Nephron (organoid): Measurements from ENCODE around the gene CDIP1.

Source experiments
- H3K27ac Mint-ChIP-seq, 3 experiments: 2 replicates each; pipeline ENCODE4 v1.8.0; 2020; ENCODE audit warnings: mixed read lengths in 3 of 3, mild to moderate bottlenecking in 2 of 3, moderate library complexity in 1 of 3
- H3K27me3 Mint-ChIP-seq: 2 replicates; pipeline ENCODE4 v1.8.0; 2021; ENCODE audit warnings: low read depth, mild to moderate bottlenecking, moderate library complexity, mixed read lengths
- H3K36me3 Mint-ChIP-seq: 2 replicates; pipeline ENCODE4 v1.8.0; 2020; ENCODE audit warnings: low read depth, mixed read lengths
- H3K4me1 Mint-ChIP-seq: 2 replicates; pipeline ENCODE4 v1.8.0; 2020; ENCODE audit warnings: mixed read lengths
- H3K4me3 Mint-ChIP-seq, 3 experiments: 2 replicates each; pipeline ENCODE4 v1.8.0; 2020; ENCODE audit warnings: mild to moderate bottlenecking in 3 of 3, mixed read lengths in 3 of 3, moderate library complexity in 2 of 3
- H3K9me3 Mint-ChIP-seq: 2 replicates; pipeline ENCODE4 v1.8.0; 2020; ENCODE audit warnings: mixed read lengths
- TF ChIP-seq, protein P1 (sequence below), 3 experiments: fragments of 200-600 bp; sonication (generic); IDR thresholded peaks; one replicate each; pipeline ENCODE4 v1.5.0; 2021; ENCODE audit warnings: antibody characterized with exemption in 3 of 3; ENCODE audit not compliant: unreplicated experiment in 3 of 3

CDIP1 gene

DNA sequence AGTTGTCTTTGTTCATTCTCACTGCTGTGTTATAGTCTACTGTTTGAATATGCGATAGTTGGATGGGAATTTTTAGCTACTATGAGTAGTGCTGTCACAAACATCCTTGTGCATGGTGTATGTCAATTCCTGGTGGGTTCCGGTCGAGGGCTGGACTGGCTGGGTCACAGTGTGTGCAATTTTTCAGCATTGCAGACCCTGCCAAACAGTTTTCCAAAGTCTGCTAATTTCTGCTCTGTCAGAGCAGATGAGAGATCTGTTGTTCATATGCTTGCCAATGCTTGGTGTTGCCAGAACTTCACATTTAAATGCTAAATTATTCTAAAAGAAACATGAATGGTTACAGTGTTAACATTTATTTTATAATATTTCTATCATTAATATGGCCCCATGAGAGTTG is 14.0 kb upstream of the CDIP1 start:
- no peak overlapping the region for H3K27ac Mint-ChIP-seq
- H3K4me3 Mint-ChIP-seq = no peak overlapping the region
- no peaks in the 10 kb centered on the region for H3K9me3 Mint-ChIP-seq
- H3K27me3 Mint-ChIP-seq = peaks cover 9% of the 10 kb centered on the region
- H3K4me1 Mint-ChIP-seq = peaks cover 9% of the 10 kb centered on the region
- TF ChIP-seq, protein P1, sequence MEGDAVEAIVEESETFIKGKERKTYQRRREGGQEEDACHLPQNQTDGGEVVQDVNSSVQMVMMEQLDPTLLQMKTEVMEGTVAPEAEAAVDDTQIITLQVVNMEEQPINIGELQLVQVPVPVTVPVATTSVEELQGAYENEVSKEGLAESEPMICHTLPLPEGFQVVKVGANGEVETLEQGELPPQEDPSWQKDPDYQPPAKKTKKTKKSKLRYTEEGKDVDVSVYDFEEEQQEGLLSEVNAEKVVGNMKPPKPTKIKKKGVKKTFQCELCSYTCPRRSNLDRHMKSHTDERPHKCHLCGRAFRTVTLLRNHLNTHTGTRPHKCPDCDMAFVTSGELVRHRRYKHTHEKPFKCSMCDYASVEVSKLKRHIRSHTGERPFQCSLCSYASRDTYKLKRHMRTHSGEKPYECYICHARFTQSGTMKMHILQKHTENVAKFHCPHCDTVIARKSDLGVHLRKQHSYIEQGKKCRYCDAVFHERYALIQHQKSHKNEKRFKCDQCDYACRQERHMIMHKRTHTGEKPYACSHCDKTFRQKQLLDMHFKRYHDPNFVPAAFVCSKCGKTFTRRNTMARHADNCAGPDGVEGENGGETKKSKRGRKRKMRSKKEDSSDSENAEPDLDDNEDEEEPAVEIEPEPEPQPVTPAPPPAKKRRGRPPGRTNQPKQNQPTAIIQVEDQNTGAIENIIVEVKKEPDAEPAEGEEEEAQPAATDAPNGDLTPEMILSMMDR (IDR thresholded peaks at IDR 0.05; ENCODE audit: unreplicated experiment in 3 of 3) = no peak
- H3K36me3 Mint-ChIP-seq = no peaks in the 10 kb centered on the region

DNA sequence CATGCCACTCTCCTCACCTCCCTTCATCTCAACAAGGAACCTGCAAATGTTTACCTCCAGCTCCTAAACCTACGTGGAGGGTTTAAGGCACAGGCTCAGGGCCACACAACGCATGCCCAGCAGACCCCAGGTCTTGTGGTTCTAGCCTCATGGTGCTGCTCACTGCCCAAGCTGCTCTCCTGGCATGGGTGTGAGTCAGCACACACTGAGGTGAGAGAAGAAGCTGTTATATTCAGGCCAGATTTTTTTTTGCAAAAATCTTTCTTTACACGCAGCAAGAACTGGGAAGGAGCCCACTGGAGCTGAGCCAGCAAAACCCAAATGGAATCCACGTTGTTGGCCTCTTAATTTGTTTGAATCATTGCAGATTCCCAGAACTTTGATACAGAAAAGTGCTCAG is 12.0 kb upstream of the CDIP1 start:
- Mint-ChIP-seq H3K9me3 (no peaks in the 10 kb centered on the region), H3K4me1 (peaks cover 9% of the 10 kb centered on the region), H3K27me3 (peaks cover 7% of the 10 kb centered on the region), H3K4me3 (no peak overlapping the region), H3K36me3 (no peaks in the 10 kb centered on the region), H3K27ac (no peak overlapping the region)
- TF ChIP-seq, protein P1 (IDR thresholded peaks at IDR 0.05; ENCODE audit: unreplicated experiment in 3 of 3) = no peak

DNA sequence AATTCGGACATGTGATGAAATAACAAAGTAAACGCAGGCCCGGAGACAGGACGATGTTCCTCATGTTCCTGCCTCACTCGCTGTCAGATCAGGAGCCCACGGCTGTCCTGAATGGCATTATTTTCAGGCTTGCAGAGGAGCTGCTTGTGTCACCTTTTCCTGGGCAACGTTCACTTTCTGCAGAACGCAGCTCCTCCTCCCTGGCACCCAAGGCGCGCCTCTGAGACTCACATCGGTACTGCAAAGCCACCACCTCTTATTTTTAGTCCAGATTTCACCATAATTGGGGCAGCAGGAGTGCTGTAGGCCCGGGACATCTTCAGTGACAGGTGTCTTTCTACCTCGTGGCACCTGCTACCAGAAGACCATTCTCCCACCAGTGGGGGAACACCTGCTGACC is 9.6 kb upstream of the CDIP1 start:
- TF ChIP-seq, protein P1 (IDR thresholded peaks at IDR 0.05; ENCODE audit: unreplicated experiment in 3 of 3) = no peak
- Mint-ChIP-seq H3K4me1 (peaks cover 8% of the 10 kb centered on the region), H3K4me3 (no peak overlapping the region), H3K27ac (no peak overlapping the region), H3K27me3 (peaks cover 12% of the 10 kb centered on the region), H3K9me3 (no peaks in the 10 kb centered on the region), H3K36me3 (no peaks in the 10 kb centered on the region)

DNA sequence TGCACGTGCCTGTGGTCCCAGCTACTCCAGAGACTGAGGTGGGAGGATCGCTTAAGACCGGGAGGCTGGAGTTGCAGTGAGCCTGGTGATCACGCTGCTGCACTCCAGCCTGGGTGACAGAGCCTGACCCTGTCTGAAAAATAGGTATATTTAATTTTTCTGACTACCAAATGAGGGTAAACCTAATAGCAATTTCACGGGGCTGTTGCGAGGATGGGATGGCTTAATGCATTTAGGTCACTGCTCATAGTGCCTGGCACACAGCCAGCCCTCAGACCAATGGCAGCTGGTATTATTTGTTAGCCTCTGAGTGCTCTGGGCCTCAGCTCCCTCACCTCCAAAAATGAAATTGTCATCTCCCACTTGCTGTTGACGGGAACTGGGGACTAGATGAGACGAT is 5.9 kb upstream of the CDIP1 start:
- Mint-ChIP-seq H3K4me1 (no peaks in the 10 kb centered on the region), H3K27me3 (peaks cover 23% of the 10 kb centered on the region), H3K36me3 (peaks cover 6% of the 10 kb centered on the region), H3K9me3 (peaks cover 5% of the 10 kb centered on the region), H3K4me3 (no peak overlapping the region), H3K27ac (no peak overlapping the region)
- TF ChIP-seq, protein P1 (IDR thresholded peaks at IDR 0.05; ENCODE audit: unreplicated experiment in 3 of 3) = no peak

DNA sequence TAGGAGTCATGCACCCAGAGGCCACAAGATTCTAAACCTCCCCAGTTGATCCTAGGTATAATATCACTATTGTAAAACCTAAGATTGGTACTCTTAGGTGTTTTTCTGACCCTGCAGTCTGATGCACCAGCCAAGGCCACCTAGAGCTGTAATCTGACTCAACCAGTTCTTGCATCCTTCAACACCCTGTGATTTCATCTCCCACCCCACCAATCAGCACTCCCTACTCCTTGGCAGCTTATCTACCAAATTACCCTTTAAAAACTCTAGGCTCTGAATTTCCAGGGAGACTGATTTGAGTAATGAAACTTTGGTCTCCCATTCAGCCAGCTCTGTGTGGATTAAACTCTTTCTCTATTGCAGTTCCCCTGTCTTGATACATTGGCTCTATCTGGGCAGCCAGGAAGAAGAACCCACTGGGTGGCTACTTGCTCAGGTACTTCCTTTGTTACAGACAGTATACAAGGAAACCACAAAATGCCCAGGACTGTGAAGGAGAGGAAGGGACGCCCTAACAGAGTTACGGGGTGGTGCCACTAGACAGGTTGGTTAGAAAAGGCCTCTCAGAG is 1.2 kb upstream of the CDIP1 start:
- H3K4me1 Mint-ChIP-seq = peaks cover 22% of the 10 kb centered on the region
- no peak overlapping the region for H3K27ac Mint-ChIP-seq
- TF ChIP-seq, protein P1 (IDR thresholded peaks at IDR 0.05; ENCODE audit: unreplicated experiment in 3 of 3) = no peak
- H3K27me3 Mint-ChIP-seq = peaks cover 16% of the 10 kb centered on the region
- H3K9me3 Mint-ChIP-seq = peaks cover 9% of the 10 kb centered on the region
- peaks cover 15% of the 10 kb centered on the region for H3K36me3 Mint-ChIP-seq
- H3K4me3 Mint-ChIP-seq = peak overlapping the region; percentile 68 to 84 (median 80)
